ENCODE data around the gene GTF3C2. TPM values are rescaled to one million over a fixed set of nuclear protein-coding genes. Genes with fewer than 3 reads are reported as not detected.

GTF3C2 gene
- total and polyA plus RNA-seq, 8 donors: 21.2 to 34.3 (median 27.7) TPM

DNA sequence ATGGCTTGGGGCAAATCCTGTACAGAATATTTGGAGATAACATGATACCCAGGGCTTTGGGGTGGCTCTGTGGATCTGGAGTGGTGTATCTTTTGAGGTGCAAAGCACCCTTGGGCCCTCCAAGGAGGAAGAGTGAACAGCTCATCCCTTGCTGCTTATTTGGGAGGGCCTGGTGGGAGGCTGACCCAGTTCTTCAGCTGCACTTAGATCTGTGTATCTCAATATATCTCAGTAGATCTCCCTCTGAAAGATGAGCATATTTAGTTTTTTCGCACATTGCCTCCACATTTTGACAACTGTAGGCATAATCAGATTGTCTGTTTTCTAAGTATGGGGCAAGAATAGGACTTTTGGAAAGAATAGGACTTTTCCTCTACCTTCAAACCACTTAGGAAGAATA, 71.6 kb downstream of the GTF3C2 start:
- no peak overlapping the region for H3K4me3 ChIP-seq
- no peaks in the 10 kb centered on the region for H3K9me3 ChIP-seq
- H3K4me1 ChIP-seq: no peaks in the 10 kb centered on the region
- intact Hi-C loops (cut with DNase I): no loop called here
- H3K27me3 ChIP-seq: no peaks in the 10 kb centered on the region
- DNase-seq (no peak), ATAC-seq (no peak), FAIRE-seq (no peak)
- TF ChIP-seq, protein P1, sequence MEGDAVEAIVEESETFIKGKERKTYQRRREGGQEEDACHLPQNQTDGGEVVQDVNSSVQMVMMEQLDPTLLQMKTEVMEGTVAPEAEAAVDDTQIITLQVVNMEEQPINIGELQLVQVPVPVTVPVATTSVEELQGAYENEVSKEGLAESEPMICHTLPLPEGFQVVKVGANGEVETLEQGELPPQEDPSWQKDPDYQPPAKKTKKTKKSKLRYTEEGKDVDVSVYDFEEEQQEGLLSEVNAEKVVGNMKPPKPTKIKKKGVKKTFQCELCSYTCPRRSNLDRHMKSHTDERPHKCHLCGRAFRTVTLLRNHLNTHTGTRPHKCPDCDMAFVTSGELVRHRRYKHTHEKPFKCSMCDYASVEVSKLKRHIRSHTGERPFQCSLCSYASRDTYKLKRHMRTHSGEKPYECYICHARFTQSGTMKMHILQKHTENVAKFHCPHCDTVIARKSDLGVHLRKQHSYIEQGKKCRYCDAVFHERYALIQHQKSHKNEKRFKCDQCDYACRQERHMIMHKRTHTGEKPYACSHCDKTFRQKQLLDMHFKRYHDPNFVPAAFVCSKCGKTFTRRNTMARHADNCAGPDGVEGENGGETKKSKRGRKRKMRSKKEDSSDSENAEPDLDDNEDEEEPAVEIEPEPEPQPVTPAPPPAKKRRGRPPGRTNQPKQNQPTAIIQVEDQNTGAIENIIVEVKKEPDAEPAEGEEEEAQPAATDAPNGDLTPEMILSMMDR (IDR thresholded peaks at IDR 0.05): no peak
- WGBS, 2 donors: 73 to 91% methylated on average over 1 of the region's 1 CpG
- no peak overlapping the region for H3K27ac ChIP-seq
- no peaks in the 10 kb centered on the region for H3K36me3 ChIP-seq

DNA sequence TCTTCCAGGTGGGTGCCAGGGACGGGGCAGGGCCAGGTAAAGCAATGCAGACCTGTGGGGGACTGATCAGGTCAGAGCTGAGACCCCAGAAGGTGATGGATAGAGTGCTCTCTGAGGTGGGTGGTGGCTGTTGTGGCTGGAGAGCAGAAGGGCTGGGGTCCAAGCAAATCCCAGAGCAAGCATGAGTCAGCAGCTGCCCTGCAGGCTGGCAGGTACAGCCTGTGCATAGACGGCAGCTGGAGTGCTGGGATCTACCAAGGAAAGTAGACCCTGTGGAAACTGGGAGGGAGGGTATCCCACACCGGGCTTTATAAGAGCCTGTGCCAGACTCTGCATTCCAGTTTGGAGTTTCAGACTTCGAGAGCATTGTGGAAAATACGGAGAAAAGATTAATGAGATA, 73.7 kb downstream of the GTF3C2 start:
- Histone ChIP-seq H3K4me3 (no peak overlapping the region), H3K4me1 (no peaks in the 10 kb centered on the region), H3K27ac (no peak overlapping the region), H3K27me3 (peaks cover 0 to 1% (median 0%) of the 10 kb centered on the region in 4 donors), H3K9me3 (no peaks in the 10 kb centered on the region), H3K36me3 (no peaks in the 10 kb centered on the region)
- TF ChIP-seq, protein P1 (IDR thresholded peaks at IDR 0.05): no peak
- FAIRE-seq (no peak), ATAC-seq (no peak), DNase-seq (no peak)
- intact Hi-C loops (cut with DNase I): no loop called here
- 13 to 19% methylated on average over 5 of the region's 5 CpGs for WGBS, 2 donors

DNA sequence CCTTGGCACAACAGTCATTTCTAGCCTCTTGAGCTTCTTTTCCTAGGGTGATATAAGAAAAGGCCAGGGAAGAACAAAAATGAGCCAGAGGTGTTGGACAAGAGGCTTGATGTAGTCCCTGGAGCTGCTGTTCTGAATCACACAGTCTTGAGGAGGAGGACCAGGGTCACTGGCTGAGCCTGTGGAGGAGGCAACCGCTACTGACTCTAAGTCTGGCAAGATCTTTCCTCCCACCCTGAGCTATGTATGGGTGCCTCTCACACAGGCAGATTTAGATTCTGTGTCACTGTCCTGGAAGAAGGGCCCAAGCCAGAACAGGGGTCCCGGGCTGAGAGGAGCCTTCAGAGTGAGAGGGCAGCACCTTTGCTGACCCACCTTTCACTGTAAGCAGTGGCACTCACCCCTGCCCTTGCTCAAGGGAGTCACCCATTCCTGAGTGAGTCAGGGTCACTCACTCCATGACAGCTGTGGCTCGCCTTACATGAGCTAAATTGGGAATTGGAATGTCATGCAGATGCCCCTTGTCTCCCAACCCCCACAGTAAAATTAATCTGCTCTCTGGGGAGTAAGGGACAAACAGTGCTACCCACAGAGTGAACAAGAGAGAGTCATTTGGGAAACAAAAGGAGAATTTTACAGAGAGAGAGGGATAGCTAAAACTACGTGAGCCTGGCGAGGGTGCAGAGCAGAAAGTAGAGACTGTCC, 74.6 kb downstream of the GTF3C2 start, which contains the start of gene TRIM54:
TSS of gene TRIM54 (plus strand) at position 575 of the 705 bp plus-strand sequence. CDS start 303 bp downstream, outside the sequence.
- FAIRE-seq (no peak), ATAC-seq (no peak), DNase-seq (no peak)
- 65 to 75% methylated on average over 5 of the region's 5 CpGs for WGBS, 2 donors
- H3K9me3 ChIP-seq: no peaks in the 10 kb centered on the region
- no peak within 1 kb of the TSS for H3K27ac ChIP-seq
- TF ChIP-seq, protein P1 (IDR thresholded peaks at IDR 0.05): no peak
- intact Hi-C loops (cut with DNase I): no loop called here
- peaks cover 0 to 3% (median 0%) of the 10 kb centered on the region in 4 donors for H3K27me3 ChIP-seq
- no peaks in the 10 kb centered on the region for H3K36me3 ChIP-seq
- no peak within 1 kb of the TSS for H3K4me3 ChIP-seq
- no peaks in the 10 kb centered on the region for H3K4me1 ChIP-seq

DNA sequence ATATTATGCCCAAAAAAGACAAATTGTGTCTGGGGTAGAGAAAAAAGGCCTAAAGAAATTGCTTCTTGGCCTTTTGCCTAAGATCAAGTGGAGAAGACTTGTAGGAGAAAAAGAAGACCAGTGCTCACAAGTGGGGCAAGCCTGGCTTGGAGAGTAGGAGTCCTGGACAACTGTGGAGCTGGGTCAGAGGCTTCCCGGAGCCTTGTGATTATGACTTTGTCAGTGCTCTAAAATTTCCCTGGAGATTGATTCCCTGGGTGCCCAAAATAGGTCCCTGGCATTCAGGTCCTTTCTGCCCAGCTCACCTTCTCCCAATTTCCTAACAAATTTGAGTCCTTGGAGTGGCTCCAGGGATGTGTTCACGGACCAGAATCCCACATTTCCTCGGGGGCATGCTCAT, 75.1 kb downstream of the GTF3C2 start:
- no peak for DNase-seq

More for the DNA sequence above, 75.1 kb downstream of the GTF3C2 start:
- Histone ChIP-seq H3K4me3 (no peak overlapping the region), H3K9me3 (no peaks in the 10 kb centered on the region), H3K4me1 (no peaks in the 10 kb centered on the region), H3K27ac (no peak overlapping the region), H3K36me3 (no peaks in the 10 kb centered on the region), H3K27me3 (peaks cover 0 to 3% (median 0%) of the 10 kb centered on the region in 4 donors)
- no peak for FAIRE-seq
- WGBS, 2 donors: 59% methylated on average over 3 of the region's 3 CpGs
- intact Hi-C loops (cut with DNase I): no loop called here
- no peak for ATAC-seq
- TF ChIP-seq, protein P1 (IDR thresholded peaks at IDR 0.05): no peak

Measured in pancreas (tissue), 10 donors.